22Rv1 (cell line): ENCODE data around the gene SLC18B1.

ENCODE experiments used
- CTCF ChIP-seq: fragments of 450-650 bp; IDR thresholded peaks from 2 replicates; pipeline ENCODE4 v1.5.1; 2017; ENCODE audit warnings: mild to moderate bottlenecking
- ZFX ChIP-seq: fragments of 450-650 bp; IDR thresholded peaks from 2 replicates; pipeline ENCODE4 v1.6.1; 2017; ENCODE audit warnings: antibody characterized with exemption, borderline replicate concordance

- no peak for TF ChIP-seq CTCF
- TF ChIP-seq ZFX: no peak
These were observed 35.2 kb downstream of the SLC18B1 start for GRCh38 chr6:132763269-132763668.
